H1 (cell line): ENCODE results near the gene ATG9B. TPM values are rescaled to one million over a fixed set of nuclear protein-coding genes. Genes with fewer than 3 reads are reported as not detected.

ENCODE experiments used
- BCL11A ChIP-seq, 2 experiments: IDR thresholded peaks; one replicate each; pipeline ENCODE4 v1.6.1; 2011; ENCODE audit warnings: low read depth in 2 of 2, low read length in 2 of 2, mild to moderate bottlenecking in 2 of 2
- EP300 ChIP-seq, 2 experiments: IDR thresholded peaks; 1 replicate in 1 of 2; 2 replicates in 1 of 2; pipeline ENCODE4 v1.6.1; 2011 to 2012; ENCODE audit warnings: low read depth in 2 of 2, low read length in 2 of 2, mild to moderate bottlenecking in 2 of 2, borderline replicate concordance in 1 of 2, inconsistent platforms in 1 of 2, moderate library complexity in 1 of 2
- GABPA ChIP-seq: IDR thresholded peaks from 2 replicates; pipeline ENCODE4 v1.6.1; 2011; ENCODE audit warnings: mild to moderate bottlenecking, low read length, moderate library complexity, borderline replicate concordance; ENCODE audit not compliant: insufficient read depth
- POU5F1 ChIP-seq: IDR thresholded peaks from 2 replicates; pipeline ENCODE4 v1.6.1; 2011; ENCODE audit warnings: low read depth, mild to moderate bottlenecking, low read length, moderate library complexity
- SP4 ChIP-seq: IDR thresholded peaks from 2 replicates; pipeline ENCODE4 v1.6.1; 2012; ENCODE audit warnings: low read length, inconsistent platforms
- TBP ChIP-seq: IDR thresholded peaks from 2 replicates; pipeline ENCODE4 v1.6.1; 2011; ENCODE audit warnings: low read depth, low read length, improper control_type of control experiment
- TEAD4 ChIP-seq: IDR thresholded peaks from 2 replicates; pipeline ENCODE4 v1.6.1; 2012; ENCODE audit warnings: low read depth, low read length, inconsistent platforms, mixed read lengths
- polyA plus RNA-seq, 7 experiments: library from polyadenylated mRNA; depleted of rRNA in 3 of 7; stranded (reverse) in 5 of 7; unstranded in 2 of 7; fragments of >200 nt in 5 of 7; fragments of 200-250 nt in 2 of 7; gene quantifications; 1 replicate in 5 of 7; 2 replicates in 1 of 7; 4 replicates in 1 of 7; pipeline versions ENCODE4 v1.2.1 to v1.2.3, GENCODE V29; 2011 to 2013; ENCODE audit warnings: missing spikeins in 2 of 7, mixed read lengths in 2 of 7
- total RNA-seq: library from RNA; stranded (reverse); fragmentation: NEBNext Ultra II Directional; extraction: Animal tissue kit (Norgen Biotek cat#: 25700); gene quantifications from 2 replicates; pipeline ENCODE4 v1.2.1, GENCODE V29; 2021
- TF ChIP-seq, protein P1 (sequence below): fragments of 300-600 bp; sonication (generic); IDR thresholded peaks from 2 replicates; pipeline ENCODE4 v1.7.1; 2012; ENCODE audit warnings: low read length, moderate library complexity, mild to moderate bottlenecking, inconsistent platforms; ENCODE audit not compliant: insufficient replicate concordance
- TF ChIP-seq, protein P2 (sequence below): IDR thresholded peaks from 2 replicates; pipeline ENCODE4 v1.6.1; 2012; ENCODE audit warnings: low read length, inconsistent platforms

Gene ATG9B
- total and polyA plus RNA-seq, 2 of the 8 experiments (the other 6 are each of a cell fraction or from before 2014, with no cell fraction given) = 1.4 to 2.3 TPM

DNA sequence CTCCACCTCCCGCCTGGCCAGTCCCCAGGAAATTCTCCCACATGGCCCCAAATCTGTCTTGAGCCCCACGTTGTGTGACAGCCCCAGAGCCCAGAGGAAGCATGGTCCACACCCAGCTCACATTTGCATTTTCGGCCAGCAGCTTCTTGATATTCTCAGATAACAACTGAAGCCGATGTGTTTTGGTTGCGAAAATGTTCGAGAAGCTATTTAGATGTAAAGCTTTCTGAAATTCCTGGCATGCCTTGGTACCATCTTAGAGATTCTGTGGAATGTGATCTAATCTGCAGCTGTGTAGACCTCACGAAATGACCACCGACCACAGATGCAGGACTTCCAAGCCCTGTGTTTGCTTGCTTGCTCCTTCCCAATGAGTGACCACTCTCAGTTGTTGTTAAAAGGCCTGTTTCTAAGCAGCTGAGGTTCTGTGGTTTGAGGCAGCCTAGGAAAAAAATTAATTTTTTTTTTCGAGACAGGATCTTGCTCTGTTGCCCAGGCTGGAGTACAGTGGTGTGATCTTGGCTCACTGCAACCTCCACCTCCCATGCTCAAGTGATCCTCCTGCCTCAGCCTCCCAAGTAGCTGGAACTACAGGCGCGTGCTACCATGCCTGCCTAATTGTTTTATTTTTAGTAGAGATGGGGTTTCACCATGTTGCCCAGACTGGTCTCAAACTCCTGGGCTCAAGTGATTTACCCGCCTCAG is 43.9 kb upstream of the ATG9B start (continued):
- TF ChIP-seq, protein P1, sequence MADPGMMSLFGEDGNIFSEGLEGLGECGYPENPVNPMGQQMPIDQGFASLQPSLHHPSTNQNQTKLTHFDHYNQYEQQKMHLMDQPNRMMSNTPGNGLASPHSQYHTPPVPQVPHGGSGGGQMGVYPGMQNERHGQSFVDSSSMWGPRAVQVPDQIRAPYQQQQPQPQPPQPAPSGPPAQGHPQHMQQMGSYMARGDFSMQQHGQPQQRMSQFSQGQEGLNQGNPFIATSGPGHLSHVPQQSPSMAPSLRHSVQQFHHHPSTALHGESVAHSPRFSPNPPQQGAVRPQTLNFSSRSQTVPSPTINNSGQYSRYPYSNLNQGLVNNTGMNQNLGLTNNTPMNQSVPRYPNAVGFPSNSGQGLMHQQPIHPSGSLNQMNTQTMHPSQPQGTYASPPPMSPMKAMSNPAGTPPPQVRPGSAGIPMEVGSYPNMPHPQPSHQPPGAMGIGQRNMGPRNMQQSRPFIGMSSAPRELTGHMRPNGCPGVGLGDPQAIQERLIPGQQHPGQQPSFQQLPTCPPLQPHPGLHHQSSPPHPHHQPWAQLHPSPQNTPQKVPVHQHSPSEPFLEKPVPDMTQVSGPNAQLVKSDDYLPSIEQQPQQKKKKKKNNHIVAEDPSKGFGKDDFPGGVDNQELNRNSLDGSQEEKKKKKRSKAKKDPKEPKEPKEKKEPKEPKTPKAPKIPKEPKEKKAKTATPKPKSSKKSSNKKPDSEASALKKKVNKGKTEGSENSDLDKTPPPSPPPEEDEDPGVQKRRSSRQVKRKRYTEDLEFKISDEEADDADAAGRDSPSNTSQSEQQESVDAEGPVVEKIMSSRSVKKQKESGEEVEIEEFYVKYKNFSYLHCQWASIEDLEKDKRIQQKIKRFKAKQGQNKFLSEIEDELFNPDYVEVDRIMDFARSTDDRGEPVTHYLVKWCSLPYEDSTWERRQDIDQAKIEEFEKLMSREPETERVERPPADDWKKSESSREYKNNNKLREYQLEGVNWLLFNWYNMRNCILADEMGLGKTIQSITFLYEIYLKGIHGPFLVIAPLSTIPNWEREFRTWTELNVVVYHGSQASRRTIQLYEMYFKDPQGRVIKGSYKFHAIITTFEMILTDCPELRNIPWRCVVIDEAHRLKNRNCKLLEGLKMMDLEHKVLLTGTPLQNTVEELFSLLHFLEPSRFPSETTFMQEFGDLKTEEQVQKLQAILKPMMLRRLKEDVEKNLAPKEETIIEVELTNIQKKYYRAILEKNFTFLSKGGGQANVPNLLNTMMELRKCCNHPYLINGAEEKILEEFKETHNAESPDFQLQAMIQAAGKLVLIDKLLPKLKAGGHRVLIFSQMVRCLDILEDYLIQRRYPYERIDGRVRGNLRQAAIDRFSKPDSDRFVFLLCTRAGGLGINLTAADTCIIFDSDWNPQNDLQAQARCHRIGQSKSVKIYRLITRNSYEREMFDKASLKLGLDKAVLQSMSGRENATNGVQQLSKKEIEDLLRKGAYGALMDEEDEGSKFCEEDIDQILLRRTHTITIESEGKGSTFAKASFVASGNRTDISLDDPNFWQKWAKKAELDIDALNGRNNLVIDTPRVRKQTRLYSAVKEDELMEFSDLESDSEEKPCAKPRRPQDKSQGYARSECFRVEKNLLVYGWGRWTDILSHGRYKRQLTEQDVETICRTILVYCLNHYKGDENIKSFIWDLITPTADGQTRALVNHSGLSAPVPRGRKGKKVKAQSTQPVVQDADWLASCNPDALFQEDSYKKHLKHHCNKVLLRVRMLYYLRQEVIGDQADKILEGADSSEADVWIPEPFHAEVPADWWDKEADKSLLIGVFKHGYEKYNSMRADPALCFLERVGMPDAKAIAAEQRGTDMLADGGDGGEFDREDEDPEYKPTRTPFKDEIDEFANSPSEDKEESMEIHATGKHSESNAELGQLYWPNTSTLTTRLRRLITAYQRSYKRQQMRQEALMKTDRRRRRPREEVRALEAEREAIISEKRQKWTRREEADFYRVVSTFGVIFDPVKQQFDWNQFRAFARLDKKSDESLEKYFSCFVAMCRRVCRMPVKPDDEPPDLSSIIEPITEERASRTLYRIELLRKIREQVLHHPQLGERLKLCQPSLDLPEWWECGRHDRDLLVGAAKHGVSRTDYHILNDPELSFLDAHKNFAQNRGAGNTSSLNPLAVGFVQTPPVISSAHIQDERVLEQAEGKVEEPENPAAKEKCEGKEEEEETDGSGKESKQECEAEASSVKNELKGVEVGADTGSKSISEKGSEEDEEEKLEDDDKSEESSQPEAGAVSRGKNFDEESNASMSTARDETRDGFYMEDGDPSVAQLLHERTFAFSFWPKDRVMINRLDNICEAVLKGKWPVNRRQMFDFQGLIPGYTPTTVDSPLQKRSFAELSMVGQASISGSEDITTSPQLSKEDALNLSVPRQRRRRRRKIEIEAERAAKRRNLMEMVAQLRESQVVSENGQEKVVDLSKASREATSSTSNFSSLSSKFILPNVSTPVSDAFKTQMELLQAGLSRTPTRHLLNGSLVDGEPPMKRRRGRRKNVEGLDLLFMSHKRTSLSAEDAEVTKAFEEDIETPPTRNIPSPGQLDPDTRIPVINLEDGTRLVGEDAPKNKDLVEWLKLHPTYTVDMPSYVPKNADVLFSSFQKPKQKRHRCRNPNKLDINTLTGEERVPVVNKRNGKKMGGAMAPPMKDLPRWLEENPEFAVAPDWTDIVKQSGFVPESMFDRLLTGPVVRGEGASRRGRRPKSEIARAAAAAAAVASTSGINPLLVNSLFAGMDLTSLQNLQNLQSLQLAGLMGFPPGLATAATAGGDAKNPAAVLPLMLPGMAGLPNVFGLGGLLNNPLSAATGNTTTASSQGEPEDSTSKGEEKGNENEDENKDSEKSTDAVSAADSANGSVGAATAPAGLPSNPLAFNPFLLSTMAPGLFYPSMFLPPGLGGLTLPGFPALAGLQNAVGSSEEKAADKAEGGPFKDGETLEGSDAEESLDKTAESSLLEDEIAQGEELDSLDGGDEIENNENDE = no peak
- TF ChIP-seq BCL11A (IDR thresholded peaks at IDR 0.05; ENCODE audit: low read depth in 2 of 2, low read length in 2 of 2) (no peak), TEAD4 (peak; percentile 93), GABPA (no peak), POU5F1 (no peak), SP4 (no peak), EP300 (IDR thresholded peaks at IDR 0.05; ENCODE audit: borderline replicate concordance in 1 of 2, low read depth in 2 of 2, low read length in 2 of 2) (no peak), TBP (no peak)
- TF ChIP-seq, protein P2, sequence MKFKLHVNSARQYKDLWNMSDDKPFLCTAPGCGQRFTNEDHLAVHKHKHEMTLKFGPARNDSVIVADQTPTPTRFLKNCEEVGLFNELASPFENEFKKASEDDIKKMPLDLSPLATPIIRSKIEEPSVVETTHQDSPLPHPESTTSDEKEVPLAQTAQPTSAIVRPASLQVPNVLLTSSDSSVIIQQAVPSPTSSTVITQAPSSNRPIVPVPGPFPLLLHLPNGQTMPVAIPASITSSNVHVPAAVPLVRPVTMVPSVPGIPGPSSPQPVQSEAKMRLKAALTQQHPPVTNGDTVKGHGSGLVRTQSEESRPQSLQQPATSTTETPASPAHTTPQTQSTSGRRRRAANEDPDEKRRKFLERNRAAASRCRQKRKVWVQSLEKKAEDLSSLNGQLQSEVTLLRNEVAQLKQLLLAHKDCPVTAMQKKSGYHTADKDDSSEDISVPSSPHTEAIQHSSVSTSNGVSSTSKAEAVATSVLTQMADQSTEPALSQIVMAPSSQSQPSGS = no peak
